SU-DHL-6 (cell line): ENCODE measurements around the gene EIF1AX.

Experiments
- CTCF ChIP-seq: fragments of 200-600 bp; sonication (generic); IDR thresholded peaks from one replicate; pipeline ENCODE4 v1.5.1; 2017; ENCODE audit warnings: antibody characterized with exemption, mild to moderate bottlenecking, low read length, moderate library complexity; ENCODE audit not compliant: insufficient read depth, poor library complexity, severe bottlenecking
- EZH2phosphoT487 ChIP-seq: fragments of 200-600 bp; sonication (generic), shearing (Covaris generic); conservative IDR thresholded peaks from 2 replicates; pipeline ENCODE4 v1.6.1; 2018; ENCODE audit warnings: mild to moderate bottlenecking, antibody characterized with exemption, low read length, moderate library complexity, mixed read lengths

DNA sequence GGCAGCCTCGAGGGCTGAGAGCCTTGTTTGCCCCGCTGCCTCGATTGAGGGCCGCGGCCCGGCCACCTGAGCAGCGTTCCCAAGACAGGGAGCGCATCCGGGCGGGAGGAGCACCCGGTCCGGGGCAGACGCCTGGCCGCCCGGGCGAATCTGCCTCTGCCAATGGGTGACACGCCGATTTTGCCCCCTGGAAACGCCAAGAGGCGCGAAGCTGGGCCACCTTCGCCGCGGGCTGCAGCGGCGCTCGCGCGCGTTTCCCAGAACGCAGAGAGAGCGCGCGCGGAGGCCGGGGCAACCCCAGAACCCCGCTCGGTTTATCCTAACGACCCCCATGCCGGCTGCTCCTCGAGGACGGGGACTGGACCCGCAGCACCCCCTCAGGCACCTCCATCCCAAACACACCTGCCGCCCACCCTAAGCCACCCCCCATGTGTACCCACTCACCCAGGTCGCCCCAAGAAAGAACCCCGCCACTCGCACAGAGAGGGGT, 25.5 kb downstream of the EIF1AX start:
- TF ChIP-seq CTCF = no peak
- TF ChIP-seq EZH2phosphoT487 = no peak
